Measurements from ENCODE around the gene SLC41A3.

DNA sequence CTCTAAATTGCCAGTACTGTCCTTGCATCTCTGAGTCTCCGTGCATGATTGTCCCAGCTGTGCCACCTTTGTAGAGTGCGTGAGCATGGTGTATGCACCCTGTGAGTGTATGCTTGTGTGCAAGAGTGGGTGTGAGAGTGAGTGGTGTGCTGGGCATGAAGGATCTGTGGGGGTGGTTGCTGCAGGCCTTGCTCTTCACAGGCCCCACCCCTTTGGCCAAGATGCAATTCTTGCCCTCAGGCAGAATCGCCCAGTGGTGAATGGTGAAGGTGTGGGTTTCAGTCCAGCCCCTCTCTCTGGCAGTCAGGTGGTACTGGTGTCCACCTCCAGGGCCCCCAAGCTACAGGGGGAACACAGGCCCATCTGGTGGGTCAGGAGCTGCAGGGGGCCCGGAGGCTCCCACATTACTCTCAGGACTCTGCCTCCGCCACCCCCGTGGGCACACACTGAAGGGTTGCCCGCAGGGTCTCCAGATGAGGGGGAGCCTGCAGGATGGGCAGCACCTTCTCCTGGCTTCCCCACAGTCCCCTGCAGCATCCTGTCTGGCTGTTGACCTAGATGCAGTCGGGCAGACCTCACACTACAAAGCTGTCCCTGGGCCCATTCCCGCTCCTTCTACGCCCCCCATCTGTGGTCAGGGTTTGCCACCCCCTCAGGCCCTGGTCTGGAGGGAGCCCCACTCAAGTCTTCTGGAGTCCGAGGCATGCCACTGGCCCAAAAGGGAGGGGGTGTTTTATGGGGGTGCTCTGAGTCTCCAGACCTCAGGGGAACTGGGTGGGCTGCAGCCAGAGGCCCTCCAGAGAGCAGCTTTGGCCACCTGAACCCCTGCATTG lies 123.3 kb downstream of the SLC41A3 start:
- TF ChIP-seq, protein P1, sequence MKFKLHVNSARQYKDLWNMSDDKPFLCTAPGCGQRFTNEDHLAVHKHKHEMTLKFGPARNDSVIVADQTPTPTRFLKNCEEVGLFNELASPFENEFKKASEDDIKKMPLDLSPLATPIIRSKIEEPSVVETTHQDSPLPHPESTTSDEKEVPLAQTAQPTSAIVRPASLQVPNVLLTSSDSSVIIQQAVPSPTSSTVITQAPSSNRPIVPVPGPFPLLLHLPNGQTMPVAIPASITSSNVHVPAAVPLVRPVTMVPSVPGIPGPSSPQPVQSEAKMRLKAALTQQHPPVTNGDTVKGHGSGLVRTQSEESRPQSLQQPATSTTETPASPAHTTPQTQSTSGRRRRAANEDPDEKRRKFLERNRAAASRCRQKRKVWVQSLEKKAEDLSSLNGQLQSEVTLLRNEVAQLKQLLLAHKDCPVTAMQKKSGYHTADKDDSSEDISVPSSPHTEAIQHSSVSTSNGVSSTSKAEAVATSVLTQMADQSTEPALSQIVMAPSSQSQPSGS (IDR thresholded peaks at IDR 0.05; ENCODE audit: low read length): no peak
- TF ChIP-seq TAF1 (IDR thresholded peaks at IDR 0.05; ENCODE audit: borderline replicate concordance, low read depth, low read length): no peak
- TF ChIP-seq POLR2A (IDR thresholded peaks at IDR 0.05; ENCODE audit: low read depth, low read length): no peak
- TF ChIP-seq NRF1 (conservative IDR thresholded peaks at IDR 0.05; ENCODE audit: low read depth, low read length): no peak
- TF ChIP-seq, protein P2, sequence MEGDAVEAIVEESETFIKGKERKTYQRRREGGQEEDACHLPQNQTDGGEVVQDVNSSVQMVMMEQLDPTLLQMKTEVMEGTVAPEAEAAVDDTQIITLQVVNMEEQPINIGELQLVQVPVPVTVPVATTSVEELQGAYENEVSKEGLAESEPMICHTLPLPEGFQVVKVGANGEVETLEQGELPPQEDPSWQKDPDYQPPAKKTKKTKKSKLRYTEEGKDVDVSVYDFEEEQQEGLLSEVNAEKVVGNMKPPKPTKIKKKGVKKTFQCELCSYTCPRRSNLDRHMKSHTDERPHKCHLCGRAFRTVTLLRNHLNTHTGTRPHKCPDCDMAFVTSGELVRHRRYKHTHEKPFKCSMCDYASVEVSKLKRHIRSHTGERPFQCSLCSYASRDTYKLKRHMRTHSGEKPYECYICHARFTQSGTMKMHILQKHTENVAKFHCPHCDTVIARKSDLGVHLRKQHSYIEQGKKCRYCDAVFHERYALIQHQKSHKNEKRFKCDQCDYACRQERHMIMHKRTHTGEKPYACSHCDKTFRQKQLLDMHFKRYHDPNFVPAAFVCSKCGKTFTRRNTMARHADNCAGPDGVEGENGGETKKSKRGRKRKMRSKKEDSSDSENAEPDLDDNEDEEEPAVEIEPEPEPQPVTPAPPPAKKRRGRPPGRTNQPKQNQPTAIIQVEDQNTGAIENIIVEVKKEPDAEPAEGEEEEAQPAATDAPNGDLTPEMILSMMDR (IDR thresholded peaks at IDR 0.05 in 2 of 3, conservative IDR thresholded peaks at IDR 0.05 in 1 of 3; ENCODE audit: control insufficient read depth in 2 of 3, extremely low read depth in 1 of 3, insufficient read depth in 1 of 3, low read depth in 3 of 3, low read length in 3 of 3): no peak
